Right renal cortex interstitium (tissue), 3 donors: ENCODE data around the gene SGPL1. TPM values are rescaled to one million over a fixed set of nuclear protein-coding genes. Genes with fewer than 3 reads are reported as not detected.
"Not testable (repeated sequence)": the region's sequence is repeated elsewhere in the genome, so short reads cannot be mapped to it uniquely, and the experiment has no call there.

Source experiments
- DNase-seq, 3 donors: peaks; one replicate each; pipeline ENCODE4 v3.0.0-alpha.2; 2013; ENCODE audit warnings: low read depth in 3 of 3, low spot score in 2 of 3
- polyA plus RNA-seq, 3 donors: library from polyadenylated mRNA; unstranded; fragments of 120-200 nt; gene quantifications; one replicate each; pipeline ENCODE4 v1.2.1, GENCODE V29; 2013; ENCODE audit not compliant: insufficient read length in 3 of 3

SGPL1 gene
- polyA plus RNA-seq, 3 donors, result 59.5 to 66.8 (median 60.0) TPM

DNA sequence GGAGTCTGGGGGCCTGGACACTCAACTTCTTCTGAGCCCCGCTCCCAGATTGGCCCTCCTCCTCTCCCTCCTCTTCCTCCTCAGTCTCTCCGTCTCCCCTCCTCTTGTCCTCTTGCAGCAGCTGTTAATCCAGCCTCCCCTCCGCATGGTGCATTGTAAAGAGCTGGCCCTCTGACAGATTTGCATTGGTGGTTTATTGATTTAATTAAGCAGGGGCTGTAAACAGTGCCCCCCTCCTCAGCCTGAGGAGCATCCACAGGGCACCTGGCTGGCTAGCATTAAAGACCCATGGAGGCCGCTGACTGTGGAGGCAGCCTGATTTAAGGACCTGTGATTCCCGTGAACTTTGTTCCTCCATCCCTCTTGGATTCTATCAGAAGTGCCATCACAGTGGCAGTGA, 101.5 kb downstream of the SGPL1 start:
- no peak for DNase-seq

DNA sequence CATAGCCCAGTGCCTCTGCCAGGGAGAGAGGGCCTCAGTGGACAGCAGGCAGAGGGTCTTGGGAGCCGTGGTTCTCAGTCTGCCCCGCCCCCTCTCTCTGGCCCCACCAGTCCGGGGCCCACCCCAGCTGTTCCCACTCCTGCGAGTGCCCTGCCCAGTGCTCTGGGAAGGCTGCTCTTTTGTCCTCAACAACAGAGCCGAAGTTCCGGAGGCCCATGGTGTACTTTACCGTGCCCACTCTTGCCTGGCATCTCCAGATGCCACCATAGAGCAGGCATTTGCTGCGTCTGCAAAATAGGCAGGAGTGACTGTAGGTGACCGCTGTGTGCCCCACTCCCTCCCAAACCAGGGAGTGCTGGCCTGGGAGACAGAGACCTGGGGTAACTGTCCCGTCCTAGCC, 101.9 kb downstream of the SGPL1 start:
- no peak for DNase-seq

DNA sequence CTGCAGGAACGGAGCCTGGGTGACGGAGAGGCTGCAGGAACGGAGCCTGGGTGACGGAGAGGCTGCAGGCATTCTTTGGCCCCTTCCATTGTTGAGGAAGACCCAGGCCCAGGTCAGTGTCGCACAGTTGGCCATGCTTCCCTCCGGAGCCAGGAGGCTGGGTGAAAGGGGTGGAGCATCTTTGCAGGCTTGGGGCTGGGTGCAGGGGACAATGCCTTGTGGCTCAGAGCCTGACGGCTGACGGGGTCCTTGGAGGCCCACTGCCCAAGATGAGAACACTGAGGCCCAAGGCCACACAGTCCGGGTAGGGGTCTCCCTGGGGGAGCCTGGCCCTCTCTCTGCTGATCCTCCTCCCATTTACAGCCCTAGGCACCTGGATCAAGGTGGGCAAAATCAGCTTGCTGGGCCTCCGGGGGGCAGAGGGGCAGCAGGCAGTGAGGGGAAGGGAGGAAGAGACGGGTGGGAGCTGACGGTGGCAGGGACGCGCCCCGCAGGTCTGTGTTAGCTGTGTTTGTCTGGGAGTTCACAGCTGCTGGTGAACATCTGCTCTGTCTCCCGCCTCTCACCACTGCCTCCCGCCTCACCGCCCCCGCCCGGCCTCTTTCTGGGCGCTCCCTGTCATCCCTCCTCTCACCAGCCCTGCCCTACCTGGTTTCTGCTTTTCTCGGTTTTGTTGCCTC, 103.2 kb downstream of the SGPL1 start:
- DNase-seq, result no peak

DNA sequence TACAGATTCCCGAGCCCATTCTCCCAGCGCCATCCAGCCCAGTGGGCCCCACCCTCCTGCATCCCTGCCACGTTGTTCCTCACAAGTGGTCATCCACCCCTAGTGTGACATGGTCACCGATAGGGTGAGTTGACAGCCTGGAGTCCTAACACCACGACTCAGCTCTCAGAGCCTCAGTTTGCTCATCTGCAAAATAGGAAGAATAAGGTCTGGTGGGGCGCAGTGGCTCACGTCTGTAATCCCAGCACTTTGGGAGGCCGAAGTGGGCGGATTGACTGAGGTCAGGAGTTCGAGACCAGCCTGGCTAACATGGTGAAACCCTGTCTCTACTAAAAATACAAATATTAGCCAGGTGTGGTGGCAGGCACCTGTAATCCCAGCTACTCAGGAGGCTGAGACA, 104.2 kb downstream of the SGPL1 start:
- not testable (repeated sequence) for DNase-seq

GRCh38 chr10:70920519-70920918, 104.8 kb downstream of the SGPL1 start:
- no peak for DNase-seq

GRCh38 chr10:70921285-70921684, 105.5 kb downstream of the SGPL1 start:
- no peak for DNase-seq

GRCh38 chr10:70923696-70924095, 107.9 kb downstream of the SGPL1 start:
- no peak for DNase-seq

- DNase-seq, result no peak
Observed at GRCh38 chr10:70925377-70926225, 109.9 kb downstream of the SGPL1 start.

DNA sequence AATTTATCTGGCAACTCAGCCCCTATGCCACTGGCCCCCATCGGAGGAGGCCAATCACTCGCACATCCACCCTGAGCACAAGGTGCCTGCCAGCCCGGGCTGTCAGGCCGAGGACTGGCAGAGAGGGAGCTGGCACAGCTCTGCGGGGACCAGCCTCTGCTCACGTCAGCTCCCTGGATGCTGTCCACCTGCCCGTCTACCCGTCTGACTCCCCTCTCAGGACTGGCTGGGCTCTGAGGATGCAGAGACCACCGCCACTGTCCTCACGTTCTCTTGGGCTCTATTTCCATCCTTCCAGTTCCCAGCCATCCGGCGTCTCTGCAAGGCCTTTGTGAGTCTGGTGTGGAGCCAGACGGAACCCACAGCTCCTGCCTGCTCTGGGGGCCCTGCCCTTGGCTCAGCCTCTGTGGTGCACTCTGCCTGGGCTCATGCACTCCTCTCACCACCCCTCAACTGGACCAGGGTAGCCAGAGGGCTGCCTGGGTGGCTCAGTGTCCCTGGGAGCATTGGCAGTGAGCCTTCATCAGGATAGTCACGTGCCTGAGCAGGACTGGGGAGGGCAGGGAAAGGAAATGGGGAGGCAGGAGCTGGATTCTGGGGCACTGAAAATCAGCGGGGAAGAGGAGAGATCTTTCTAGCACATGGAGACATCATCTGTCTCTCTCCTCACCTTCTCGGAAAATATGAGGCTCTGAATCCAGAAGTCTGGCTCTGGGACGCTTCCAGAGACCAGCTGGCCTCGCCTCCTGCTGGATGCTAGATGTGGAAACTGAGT, 110.7 kb downstream of the SGPL1 start:
- no peak for DNase-seq

DNA sequence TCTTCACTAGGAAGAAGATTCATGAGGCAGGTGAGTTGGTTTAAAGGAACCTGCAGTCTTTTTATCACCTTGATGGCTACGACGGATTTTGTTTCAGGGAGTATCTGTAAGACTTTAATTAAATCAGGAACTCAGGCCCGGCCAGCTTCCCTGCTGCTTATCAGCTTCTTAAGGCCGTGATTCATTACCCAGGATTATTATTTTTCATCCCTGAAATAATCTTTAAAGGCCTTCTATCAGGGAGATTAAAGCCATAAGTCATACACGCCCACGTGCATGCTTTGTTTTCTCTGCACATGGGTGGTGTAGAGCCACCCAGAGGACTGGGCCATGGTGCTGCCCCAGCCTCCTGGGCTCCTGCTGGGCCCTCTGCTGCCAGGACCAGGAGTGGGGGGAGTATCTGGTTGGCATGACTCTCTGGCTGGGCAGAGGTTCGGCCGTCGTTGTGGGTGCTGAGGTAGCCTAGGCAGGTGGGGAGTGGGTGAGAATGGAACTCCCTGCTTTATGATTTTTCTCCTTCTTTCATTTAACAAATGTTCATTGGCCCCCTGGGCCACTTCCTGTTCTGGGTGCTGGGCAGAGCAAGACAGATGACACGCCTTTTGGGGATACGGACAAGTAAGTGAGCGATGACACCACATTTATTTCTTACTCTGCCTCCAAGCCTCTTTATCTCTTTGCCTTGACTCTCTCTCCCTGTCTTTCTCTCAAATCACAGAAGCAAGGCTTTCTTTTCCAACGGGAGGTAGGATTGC, 111.6 kb downstream of the SGPL1 start:
- peak in 1 of 3 donors; percentile 43 for DNase-seq

GRCh38 chr10:70928140-70928539, 112.4 kb downstream of the SGPL1 start:
- no peak for DNase-seq

DNA sequence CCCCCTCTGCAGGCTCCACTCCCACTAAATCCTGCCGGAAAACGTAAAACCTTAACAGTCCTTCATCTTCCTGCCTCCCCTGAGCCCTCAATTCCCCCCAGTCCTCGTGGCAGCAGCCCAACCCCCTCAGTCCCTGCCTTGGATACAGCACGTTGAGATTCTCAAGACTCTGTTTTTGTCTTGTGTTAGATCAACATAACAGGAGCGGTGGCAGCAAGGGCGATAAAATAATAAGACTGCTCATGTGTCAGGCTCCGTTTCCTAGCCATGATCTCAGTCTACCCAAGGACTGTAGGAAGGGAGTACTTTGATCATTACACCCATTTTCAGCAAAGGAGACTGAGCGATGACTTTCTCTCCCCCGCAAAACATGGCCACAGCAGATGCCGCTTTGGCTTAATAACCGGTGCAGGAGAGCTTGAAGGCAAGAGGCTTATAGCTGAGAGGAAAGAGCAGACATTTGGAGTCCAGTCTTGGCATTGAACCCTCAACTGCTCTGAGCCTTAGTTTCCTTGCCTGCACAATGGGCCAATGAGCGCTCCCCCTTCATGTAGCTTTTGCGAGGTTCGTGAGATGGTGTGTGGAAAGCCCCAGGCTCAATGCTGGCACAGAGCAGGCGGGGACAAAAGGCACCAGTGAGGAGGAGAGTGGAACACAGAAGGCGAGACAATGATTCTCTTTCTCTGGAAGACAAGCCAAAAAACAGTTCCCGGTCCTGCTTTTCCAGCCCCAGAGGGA, 114.7 kb downstream of the SGPL1 start:
- DNase-seq, result no peak

Other genes with a start within 250 kb of the SGPL1 start
- under 1 TPM; 0.72 to 0.82 (median 0.79) TPM for gene PRF1, start 213.2 kb upstream of the SGPL1 start, polyA plus RNA-seq
- under 1 TPM; 0.69 to 0.79 (median 0.72) TPM for gene ADAMTS14, start 143.4 kb upstream of the SGPL1 start, polyA plus RNA-seq
- gene TBATA, start 30.6 kb upstream of the SGPL1 start, polyA plus RNA-seq, result not detected
- gene PCBD1, start 72.6 kb downstream of the SGPL1 start, polyA plus RNA-seq, result 100 to 1,000 TPM; 116 to 132 (median 129) TPM